CD4-positive, alpha-beta T cell treated with Interferon gamma for 1 hour (primary cell): ENCODE data around the gene RXRA.

ENCODE experiments used
- DNase-seq: peaks from one replicate; pipeline ENCODE4 v3.0.0-alpha.2; 2020

RXRA gene

GRCh38 chr9:134325813-134326723, at the start of gene RXRA:
TSS of gene RXRA (plus strand) at chr9:134326455. CDS start at chr9:134326632, 177 bp downstream.
- peak; percentile 78 for DNase-seq

GRCh38 chr9:134278286-134278685, 48.0 kb upstream of the RXRA start:
- no peak for DNase-seq

- no peak for DNase-seq
Observed at GRCh38 chr9:134278974-134279640, 47.1 kb upstream of the RXRA start.

- no peak for DNase-seq
Observed at GRCh38 chr9:134282138-134282650, 44.1 kb upstream of the RXRA start.

GRCh38 chr9:134283111-134283515, 43.1 kb upstream of the RXRA start:
- no peak for DNase-seq

GRCh38 chr9:134283692-134284265, 42.5 kb upstream of the RXRA start:
- no peak for DNase-seq

GRCh38 chr9:134284273-134284672, 42.0 kb upstream of the RXRA start:
- no peak for DNase-seq

- no peak for DNase-seq
Observed at GRCh38 chr9:134284741-134285140, 41.5 kb upstream of the RXRA start.

- no peak for DNase-seq
Observed at GRCh38 chr9:134285215-134285845, 40.9 kb upstream of the RXRA start.

- no peak for DNase-seq
Observed at GRCh38 chr9:134286471-134287245, 39.6 kb upstream of the RXRA start.

GRCh38 chr9:134287591-134288491, 38.4 kb upstream of the RXRA start:
- no peak for DNase-seq

- DNase-seq: no peak
Observed at GRCh38 chr9:134288746-134289145, 37.5 kb upstream of the RXRA start.

- no peak for DNase-seq
Observed at GRCh38 chr9:134289241-134289875, 36.9 kb upstream of the RXRA start.

GRCh38 chr9:134290603-134291451, 35.4 kb upstream of the RXRA start:
- no peak for DNase-seq

GRCh38 chr9:134291452-134291881, 34.8 kb upstream of the RXRA start:
- DNase-seq: no peak

- no peak for DNase-seq
Observed at GRCh38 chr9:134291961-134292871, 34.0 kb upstream of the RXRA start.

GRCh38 chr9:134293031-134293521, 33.2 kb upstream of the RXRA start:
- DNase-seq: no peak

- DNase-seq: no peak
Observed at GRCh38 chr9:134293611-134294152, 32.6 kb upstream of the RXRA start.
